GM21390 (cell line): ENCODE data around the gene MOGAT2.
"Not testable (repeated sequence)": the region's sequence is repeated elsewhere in the genome, so short reads cannot be mapped to it uniquely, and the experiment has no call there.

Experiments
- ATAC-seq: cut with Tn5 transposase; IDR thresholded peaks from one replicate; pipeline ENCODE4 v1.9.1; 2021; ENCODE audit not compliant: unreplicated experiment

The MOGAT2 gene

GRCh38 chr11:75717608-75718418, at the start of gene MOGAT2:
Gene MOGAT2, plus strand, starts transcription at chr11:75717838. Its CDS starts 51 bp downstream, at chr11:75717889.
- no peak for ATAC-seq

- ATAC-seq, result no peak
Observed at GRCh38 chr11:75668451-75669297, 49.0 kb upstream of the MOGAT2 start, which contains the start of gene MAP6. Gene MAP6, minus strand, starts transcription at chr11:75669038. Its CDS starts 669 bp downstream, at chr11:75668369.

GRCh38 chr11:75673977-75674582, 43.6 kb upstream of the MOGAT2 start:
- ATAC-seq, result no peak

- no peak for ATAC-seq
Observed at GRCh38 chr11:75677275-75677674, 40.4 kb upstream of the MOGAT2 start.

- ATAC-seq, result no peak
Observed at GRCh38 chr11:75677909-75678308, 39.7 kb upstream of the MOGAT2 start.

- ATAC-seq, result no peak
Observed at GRCh38 chr11:75678620-75679259, 38.9 kb upstream of the MOGAT2 start.

GRCh38 chr11:75679566-75679965, 38.1 kb upstream of the MOGAT2 start:
- ATAC-seq, result no peak

- not testable (repeated sequence) for ATAC-seq
Observed at GRCh38 chr11:75683856-75684255, 33.8 kb upstream of the MOGAT2 start.

- peak; percentile 72 for ATAC-seq
Observed at GRCh38 chr11:75689863-75690609, 27.6 kb upstream of the MOGAT2 start.

- no peak for ATAC-seq
Observed at GRCh38 chr11:75691804-75692203, 25.8 kb upstream of the MOGAT2 start.

- no peak for ATAC-seq
Observed at GRCh38 chr11:75697906-75698581, 19.6 kb upstream of the MOGAT2 start.

- ATAC-seq, result no peak
Observed at GRCh38 chr11:75700940-75701339, 16.7 kb upstream of the MOGAT2 start.

- ATAC-seq, result no peak
Observed at GRCh38 chr11:75703695-75704237, 13.9 kb upstream of the MOGAT2 start.

- no peak for ATAC-seq
Observed at GRCh38 chr11:75705541-75705940, 12.1 kb upstream of the MOGAT2 start.

- ATAC-seq, result no peak
Observed at GRCh38 chr11:75706260-75706729, 11.3 kb upstream of the MOGAT2 start.

- ATAC-seq, result no peak
Observed at GRCh38 chr11:75714211-75714610, 3.4 kb upstream of the MOGAT2 start.

GRCh38 chr11:75715688-75716087, 1.9 kb upstream of the MOGAT2 start:
- ATAC-seq, result no peak

- no peak for ATAC-seq
Observed at GRCh38 chr11:75716659-75717058, 979 bp upstream of the MOGAT2 start.
